ENCODE data around the gene MYDGF. TPM values are rescaled to one million over a fixed set of nuclear protein-coding genes. Genes with fewer than 3 reads are reported as not detected.
A peak's percentile ranks its signal among the peaks of the same experiment; 100 is the strongest.

Gene MYDGF
- total RNA-seq, 1 donor = 112 TPM

GRCh38 chr19:4678881-4679790 lies 9.0 kb upstream of the MYDGF start:
- no peak for DNase-seq (ENCODE audit: low read depth)
- TF ChIP-seq CTCF (IDR thresholded peaks at IDR 0.05; ENCODE audit: insufficient read depth, low read length) = no peak
- no peak overlapping the region for H3K4me3 ChIP-seq (ENCODE audit: low read depth, low read length)

GRCh38 chr19:4676955-4677731 lies 7.0 kb upstream of the MYDGF start:
- DNase-seq (ENCODE audit: low read depth) = peak; percentile 28
- no peak overlapping the region for H3K4me3 ChIP-seq (ENCODE audit: low read depth, low read length)
- TF ChIP-seq CTCF (IDR thresholded peaks at IDR 0.05; ENCODE audit: insufficient read depth, low read length) = peak; percentile 55

GRCh38 chr19:4675346-4675745 lies 5.2 kb upstream of the MYDGF start:
- TF ChIP-seq CTCF (IDR thresholded peaks at IDR 0.05; ENCODE audit: insufficient read depth, low read length) = no peak
- no peak for DNase-seq (ENCODE audit: low read depth)
- H3K4me3 ChIP-seq (ENCODE audit: low read depth, low read length) = no peak overlapping the region

GRCh38 chr19:4673726-4674125 lies 3.6 kb upstream of the MYDGF start:
- H3K4me3 ChIP-seq (ENCODE audit: low read depth, low read length) = no peak overlapping the region
- no peak for DNase-seq (ENCODE audit: low read depth)
- no peak for TF ChIP-seq CTCF (IDR thresholded peaks at IDR 0.05; ENCODE audit: insufficient read depth, low read length)

GRCh38 chr19:4673216-4673615 lies 3.1 kb upstream of the MYDGF start:
- TF ChIP-seq CTCF (IDR thresholded peaks at IDR 0.05; ENCODE audit: insufficient read depth, low read length) = no peak
- H3K4me3 ChIP-seq (ENCODE audit: low read depth, low read length) = no peak overlapping the region
- DNase-seq (ENCODE audit: low read depth) = no peak

- TF ChIP-seq CTCF (IDR thresholded peaks at IDR 0.05; ENCODE audit: insufficient read depth, low read length) = no peak
- no peak for DNase-seq (ENCODE audit: low read depth)
Observed at GRCh38 chr19:4671185-4671851, 1.2 kb upstream of the MYDGF start.

More at GRCh38 chr19:4671185-4671851, 1.2 kb upstream of the MYDGF start:
- no peak overlapping the region for H3K4me3 ChIP-seq (ENCODE audit: low read depth, low read length)

Data from fibroblast of the aortic adventitia (primary cell).